T-helper 1 cell treated with Interleukin-12 subunit alpha and Interleukin-12 subunit beta and Interleukin-4 antibody, amounts not matched to agents 30 ng/mL and 1 ng/mL, for 36 hours (primary cell): ENCODE data around the gene GID8. TPM values are rescaled to one million over a fixed set of nuclear protein-coding genes. Genes with fewer than 3 reads are reported as not detected.

ENCODE experiments used
- intact Hi-C: fragments of 100-400 bp; cut with micrococcal nuclease; formaldehyde crosslinking; loops from one replicate; pipeline ENCODE4 v1.15.1; 2024
- total RNA-seq: library from RNA; stranded (reverse); gene quantifications from 2 replicates; pipeline ENCODE4 v1.2.3, GENCODE V29; 2022

The GID8 gene
- total RNA-seq, 1 donor from 2014 or later = 34.2 TPM

- intact Hi-C loops = no loop called here
Observed at GRCh38 chr20:62980970-62981369, 43.0 kb downstream of the GID8 start.

GRCh38 chr20:62982124-62983075, 44.5 kb downstream of the GID8 start:
- intact Hi-C loops = no loop called here

- intact Hi-C loops = no loop called here
Observed at GRCh38 chr20:62983210-62983609, 45.3 kb downstream of the GID8 start.

GRCh38 chr20:62984666-62985443, 46.9 kb downstream of the GID8 start:
- intact Hi-C loops = no loop called here

- intact Hi-C loops = no loop called here
Observed at GRCh38 chr20:62985444-62985778, 47.5 kb downstream of the GID8 start.

GRCh38 chr20:62986257-62986800, 48.4 kb downstream of the GID8 start:
- intact Hi-C loops = no loop called here

- intact Hi-C loops = no loop called here
Observed at GRCh38 chr20:62987114-62987513, 49.2 kb downstream of the GID8 start.

GRCh38 chr20:62989201-62989601, 51.3 kb downstream of the GID8 start:
- intact Hi-C loops = no loop called here

GRCh38 chr20:62990306-62990825, 52.4 kb downstream of the GID8 start:
- intact Hi-C loops = no loop called here

GRCh38 chr20:62991196-62991807, 53.4 kb downstream of the GID8 start:
- intact Hi-C loops = no loop called here

- intact Hi-C loops = no loop called here
Observed at GRCh38 chr20:62991863-62992262, 53.9 kb downstream of the GID8 start.

GRCh38 chr20:62993856-62994494, 56.0 kb downstream of the GID8 start:
- intact Hi-C loops = no loop called here

- intact Hi-C loops = no loop called here
Observed at GRCh38 chr20:62994869-62995281, 56.9 kb downstream of the GID8 start.

- intact Hi-C loops = no loop called here
Observed at GRCh38 chr20:62995481-62995880, 57.5 kb downstream of the GID8 start.

GRCh38 chr20:62995898-62996595, 58.1 kb downstream of the GID8 start:
- intact Hi-C loops = no loop called here

GRCh38 chr20:62996596-62996982, 58.6 kb downstream of the GID8 start:
- intact Hi-C loops = no loop called here

GRCh38 chr20:62997417-62998035, 59.6 kb downstream of the GID8 start:
- intact Hi-C loops = loop anchor here (2.0 kb wide), 1 partner anchor 185 kb away; no protein-coding TSS in a partner anchor
